SK-N-SH treated with all-trans-retinoic acid at 6 μM for 48 hours (cell line): Measurements from ENCODE around the gene AQP3.

Experiments
- ATAC-seq: fragments of 200-7000 bp; cut with Tn5 transposase; 3 replicates; pipeline ENCODE4 v1.9.1; 2020; ENCODE audit warnings: mild to moderate bottlenecking, moderate library complexity
- ARNTL ChIP-seq: fragments of 450-650 bp; formaldehyde crosslinking; IDR thresholded peaks from 2 replicates; pipeline ENCODE4 v1.5.0; 2020; ENCODE audit warnings: low read depth, mild to moderate bottlenecking, moderate library complexity, borderline replicate concordance
- BACH2 ChIP-seq: fragments of 250-450 bp; sonication (Bioruptor Pico); IDR thresholded peaks from 2 replicates; pipeline ENCODE4 v1.9.0; 2021; ENCODE audit warnings: mild to moderate bottlenecking, borderline replicate concordance
- CREB5 ChIP-seq: fragments of 250-450 bp; sonication (Bioruptor Pico); IDR thresholded peaks from 2 replicates; pipeline ENCODE4 v1.5.1; 2020; ENCODE audit warnings: low read depth, mild to moderate bottlenecking, moderate library complexity
- CSDC2 ChIP-seq: fragments of 250-450 bp; sonication (Bioruptor Pico); IDR thresholded peaks from 2 replicates; pipeline ENCODE4 v1.5.0; 2020; ENCODE audit warnings: mild to moderate bottlenecking, moderate library complexity
- CSRNP3 ChIP-seq: fragments of 250-450 bp; sonication (Bioruptor Pico); IDR thresholded peaks from 2 replicates; pipeline ENCODE4 v1.5.1; 2021; ENCODE audit warnings: mild to moderate bottlenecking, moderate library complexity
- ESRRG ChIP-seq: fragments of 250-450 bp; sonication (Bioruptor Pico); IDR thresholded peaks from 2 replicates; pipeline ENCODE4 v1.6.1; 2021; ENCODE audit warnings: mild to moderate bottlenecking
- GLIS3 ChIP-seq: fragments of 250-450 bp; sonication (Bioruptor Pico); IDR thresholded peaks from 2 replicates; pipeline ENCODE4 v1.5.0; 2020; ENCODE audit warnings: mild to moderate bottlenecking, moderate library complexity
- ISL1 ChIP-seq: fragments of 250-450 bp; sonication (Bioruptor Pico); IDR thresholded peaks from 2 replicates; pipeline ENCODE4 v2.1.2; 2022; ENCODE audit warnings: mild to moderate bottlenecking, moderate library complexity
- OSR1 ChIP-seq: fragments of 250-450 bp; sonication (Bioruptor Pico); IDR thresholded peaks from 2 replicates; pipeline ENCODE4 v1.8.0; 2022; ENCODE audit warnings: moderate library complexity, mild to moderate bottlenecking, inconsistent platforms
- PATZ1 ChIP-seq: fragments of 250-450 bp; sonication (Bioruptor Pico); IDR thresholded peaks from 2 replicates; pipeline ENCODE4 v1.8.0; 2020; ENCODE audit warnings: mild to moderate bottlenecking, moderate library complexity, borderline replicate concordance
- PPARA ChIP-seq: fragments of 250-450 bp; sonication (Bioruptor Pico); IDR thresholded peaks from 2 replicates; pipeline ENCODE4 v1.5.0; 2020; ENCODE audit warnings: mild to moderate bottlenecking, borderline replicate concordance
- RARB ChIP-seq: fragments of 250-450 bp; sonication (Bioruptor Pico); IDR thresholded peaks from 2 replicates; pipeline ENCODE4 v1.8.0; 2021; ENCODE audit warnings: mild to moderate bottlenecking, moderate library complexity
- SNAI2 ChIP-seq: fragments of 250-450 bp; sonication (Bioruptor Pico); IDR thresholded peaks from 2 replicates; pipeline ENCODE4 v1.5.0; 2020; ENCODE audit warnings: mild to moderate bottlenecking, moderate library complexity
- TCF4 ChIP-seq: fragments of 250-450 bp; sonication (Bioruptor Pico); IDR thresholded peaks from 2 replicates; pipeline ENCODE4 v1.8.0; 2021; ENCODE audit warnings: mild to moderate bottlenecking, moderate library complexity, borderline replicate concordance
- TOX ChIP-seq: fragments of 250-450 bp; sonication (Bioruptor Pico); IDR thresholded peaks from 2 replicates; pipeline ENCODE4 v1.8.0; 2021; ENCODE audit warnings: mild to moderate bottlenecking, moderate library complexity, borderline replicate concordance
- ZC3H10 ChIP-seq: fragments of 250-450 bp; sonication (Bioruptor Pico); IDR thresholded peaks from 2 replicates; pipeline ENCODE4 v1.5.1; 2021; ENCODE audit warnings: mild to moderate bottlenecking, moderate library complexity
- ZFP3 ChIP-seq: fragments of 250-450 bp; sonication (Bioruptor Pico); IDR thresholded peaks from 2 replicates; pipeline ENCODE4 v1.5.0; 2020; ENCODE audit warnings: mild to moderate bottlenecking, moderate library complexity
- ZFP30 ChIP-seq: fragments of 450-650 bp; formaldehyde crosslinking; IDR thresholded peaks from 2 replicates; pipeline ENCODE4 v1.5.0; 2022; ENCODE audit warnings: mild to moderate bottlenecking, moderate library complexity
- ZNF70 ChIP-seq: fragments of 450-650 bp; formaldehyde crosslinking; IDR thresholded peaks from 2 replicates; pipeline ENCODE4 v1.5.0; 2020; ENCODE audit warnings: mild to moderate bottlenecking, moderate library complexity
- ZNF8 ChIP-seq: fragments of 450-650 bp; formaldehyde crosslinking; IDR thresholded peaks from 2 replicates; pipeline ENCODE4 v1.5.0; 2020; ENCODE audit warnings: mild to moderate bottlenecking, moderate library complexity
- TF ChIP-seq, protein P1 (sequence below): fragments of 250-450 bp; sonication (Bioruptor Pico); IDR thresholded peaks from 2 replicates; pipeline ENCODE4 v1.8.0; 2021; ENCODE audit warnings: low read depth, mild to moderate bottlenecking, moderate library complexity, borderline replicate concordance
- TF ChIP-seq, protein P2 (sequence below): fragments of 250-450 bp; sonication (Bioruptor Pico); IDR thresholded peaks from 2 replicates; pipeline ENCODE4 v1.5.0; 2020; ENCODE audit warnings: mild to moderate bottlenecking, moderate library complexity

Gene AQP3

GRCh38 chr9:33439731-33440130, 7.7 kb downstream of the AQP3 start (continued):
- no peak for TF ChIP-seq PATZ1 (CRISPR knock-in tag)
- no peak for TF ChIP-seq ZFP3
- no peak for TF ChIP-seq ZNF70 (CRISPR knock-in tag)
- TF ChIP-seq RARB (CRISPR knock-in tag), result no peak
- TF ChIP-seq TOX (CRISPR knock-in tag), result no peak
- no peak for TF ChIP-seq CREB5 (CRISPR knock-in tag)
- no peak for TF ChIP-seq TCF4
- TF ChIP-seq, all 23 proteins: peak for 0

DNA sequence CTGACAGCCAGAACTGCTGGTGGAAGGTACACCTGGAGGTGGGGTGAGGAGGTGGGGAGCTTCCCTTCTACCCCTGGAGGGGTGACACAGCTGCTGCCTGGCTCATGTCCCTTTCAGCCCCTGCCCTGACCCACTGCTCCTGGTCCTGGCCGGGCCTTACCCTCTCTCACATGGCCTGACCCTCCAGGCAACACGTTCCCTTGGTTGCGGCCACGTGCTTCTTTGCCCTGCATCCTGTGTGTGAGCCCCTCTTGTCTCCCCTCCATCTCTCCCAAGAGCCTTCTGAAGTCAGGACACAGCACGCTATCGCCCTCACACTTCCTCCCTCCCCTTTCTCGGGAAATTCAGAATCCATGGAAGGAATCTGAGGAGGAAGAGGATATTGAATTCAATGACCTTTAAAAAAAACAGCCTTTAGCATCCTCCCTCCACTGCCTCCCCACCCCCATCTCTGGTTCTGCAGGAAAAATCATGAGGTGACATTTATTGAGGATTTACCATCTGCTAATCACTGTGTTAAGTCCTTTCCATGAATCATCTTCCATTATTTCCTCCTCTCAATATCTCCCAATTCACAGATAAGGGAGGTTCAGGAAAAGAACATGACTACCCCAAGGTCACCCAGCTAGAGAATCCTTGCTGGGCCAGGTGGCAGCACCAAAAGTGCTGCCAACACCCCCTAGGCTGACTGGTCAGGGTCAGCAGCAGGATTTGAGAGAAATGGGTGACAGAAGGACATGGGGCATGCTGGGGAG, 8.3 kb downstream of the AQP3 start:
- no peak for ATAC-seq
- TF ChIP-seq ZNF8 (no peak), OSR1 (CRISPR knock-in tag) (no peak), ZNF70 (CRISPR knock-in tag) (no peak), TCF4 (no peak), SNAI2 (CRISPR knock-in tag) (no peak), ISL1 (CRISPR knock-in tag) (no peak), CSDC2 (no peak), ZFP30 (CRISPR knock-in tag) (no peak), BACH2 (CRISPR knock-in tag) (no peak), PPARA (CRISPR knock-in tag) (no peak), TOX (CRISPR knock-in tag) (no peak), PATZ1 (CRISPR knock-in tag) (no peak), ZC3H10 (no peak), ESRRG (no peak), ARNTL (no peak), CSRNP3 (CRISPR knock-in tag) (no peak), GLIS3 (CRISPR knock-in tag) (no peak), ZFP3 (no peak)
- TF ChIP-seq, protein P1, sequence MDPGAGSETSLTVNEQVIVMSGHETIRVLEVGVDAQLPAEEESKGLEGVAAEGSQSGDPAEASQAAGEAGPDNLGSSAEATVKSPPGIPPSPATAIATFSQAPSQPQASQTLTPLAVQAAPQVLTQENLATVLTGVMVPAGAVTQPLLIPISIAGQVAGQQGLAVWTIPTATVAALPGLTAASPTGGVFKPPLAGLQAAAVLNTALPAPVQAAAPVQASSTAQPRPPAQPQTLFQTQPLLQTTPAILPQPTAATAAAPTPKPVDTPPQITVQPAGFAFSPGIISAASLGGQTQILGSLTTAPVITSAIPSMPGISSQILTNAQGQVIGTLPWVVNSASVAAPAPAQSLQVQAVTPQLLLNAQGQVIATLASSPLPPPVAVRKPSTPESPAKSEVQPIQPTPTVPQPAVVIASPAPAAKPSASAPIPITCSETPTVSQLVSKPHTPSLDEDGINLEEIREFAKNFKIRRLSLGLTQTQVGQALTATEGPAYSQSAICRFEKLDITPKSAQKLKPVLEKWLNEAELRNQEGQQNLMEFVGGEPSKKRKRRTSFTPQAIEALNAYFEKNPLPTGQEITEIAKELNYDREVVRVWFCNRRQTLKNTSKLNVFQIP (CRISPR knock-in tag), result no peak
- TF ChIP-seq, protein P2, sequence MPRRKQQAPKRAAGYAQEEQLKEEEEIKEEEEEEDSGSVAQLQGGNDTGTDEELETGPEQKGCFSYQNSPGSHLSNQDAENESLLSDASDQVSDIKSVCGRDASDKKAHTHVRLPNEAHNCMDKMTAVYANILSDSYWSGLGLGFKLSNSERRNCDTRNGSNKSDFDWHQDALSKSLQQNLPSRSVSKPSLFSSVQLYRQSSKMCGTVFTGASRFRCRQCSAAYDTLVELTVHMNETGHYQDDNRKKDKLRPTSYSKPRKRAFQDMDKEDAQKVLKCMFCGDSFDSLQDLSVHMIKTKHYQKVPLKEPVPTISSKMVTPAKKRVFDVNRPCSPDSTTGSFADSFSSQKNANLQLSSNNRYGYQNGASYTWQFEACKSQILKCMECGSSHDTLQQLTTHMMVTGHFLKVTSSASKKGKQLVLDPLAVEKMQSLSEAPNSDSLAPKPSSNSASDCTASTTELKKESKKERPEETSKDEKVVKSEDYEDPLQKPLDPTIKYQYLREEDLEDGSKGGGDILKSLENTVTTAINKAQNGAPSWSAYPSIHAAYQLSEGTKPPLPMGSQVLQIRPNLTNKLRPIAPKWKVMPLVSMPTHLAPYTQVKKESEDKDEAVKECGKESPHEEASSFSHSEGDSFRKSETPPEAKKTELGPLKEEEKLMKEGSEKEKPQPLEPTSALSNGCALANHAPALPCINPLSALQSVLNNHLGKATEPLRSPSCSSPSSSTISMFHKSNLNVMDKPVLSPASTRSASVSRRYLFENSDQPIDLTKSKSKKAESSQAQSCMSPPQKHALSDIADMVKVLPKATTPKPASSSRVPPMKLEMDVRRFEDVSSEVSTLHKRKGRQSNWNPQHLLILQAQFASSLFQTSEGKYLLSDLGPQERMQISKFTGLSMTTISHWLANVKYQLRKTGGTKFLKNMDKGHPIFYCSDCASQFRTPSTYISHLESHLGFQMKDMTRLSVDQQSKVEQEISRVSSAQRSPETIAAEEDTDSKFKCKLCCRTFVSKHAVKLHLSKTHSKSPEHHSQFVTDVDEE (CRISPR knock-in tag), result no peak
